Small intestine (tissue), 7 donors: Measurements from ENCODE around the gene BRMS1. TPM values are rescaled to one million over a fixed set of nuclear protein-coding genes. Genes with fewer than 3 reads are reported as not detected.
"Not testable (repeated sequence)": the region's sequence is repeated elsewhere in the genome, so short reads cannot be mapped to it uniquely, and the experiment has no call there.

Experiments used
- DNase-seq, 2 donors: peaks; one replicate each; pipeline versions ENCODE4 v3.0.0 to v3.0.0-alpha.2; 2013
- FAIRE-seq: peaks from 2 replicates; lab custom pipeline; 2012; peaks lifted over from hg19 to GRCh38; lab: Jason Lieb, UNC
- H3K27ac ChIP-seq, 3 donors: one replicate each; pipeline ENCODE4 v1.5.1; 2013; ENCODE audit warnings: low read length in 2 of 3, mild to moderate bottlenecking in 2 of 3, control low read depth in 1 of 3, inconsistent platforms in 1 of 3, low read depth in 1 of 3, moderate library complexity in 1 of 3
- H3K27me3 ChIP-seq, 3 donors: one replicate each; pipeline ENCODE4 v1.6.1; 2013; ENCODE audit warnings: low read length in 3 of 3, inconsistent platforms in 1 of 3; ENCODE audit not compliant: control insufficient read depth in 3 of 3, insufficient read depth in 3 of 3
- H3K36me3 ChIP-seq, 3 donors: one replicate each; pipeline ENCODE4 v1.6.1; 2013; ENCODE audit warnings: low read length in 3 of 3, inconsistent platforms in 1 of 3, low read depth in 1 of 3, mild to moderate bottlenecking in 1 of 3, moderate library complexity in 1 of 3; ENCODE audit not compliant: control insufficient read depth in 3 of 3, insufficient read depth in 2 of 3
- H3K4me1 ChIP-seq, 3 donors: one replicate each; pipeline ENCODE4 v1.6.1; 2013; ENCODE audit warnings: low read length in 2 of 3, inconsistent platforms in 1 of 3, low read depth in 1 of 3, mild to moderate bottlenecking in 1 of 3, moderate library complexity in 1 of 3; ENCODE audit not compliant: control insufficient read depth in 3 of 3, insufficient read depth in 2 of 3
- H3K4me3 ChIP-seq, 3 donors: one replicate each; pipeline ENCODE4 v1.5.1; 2013; ENCODE audit warnings: low read length in 3 of 3, control low read depth in 1 of 3, inconsistent platforms in 1 of 3, low read depth in 1 of 3, mild to moderate bottlenecking in 1 of 3, moderate library complexity in 1 of 3
- H3K9me3 ChIP-seq, 2 donors: one replicate each; pipeline ENCODE4 v1.6.1; 2013; ENCODE audit warnings: low read depth in 1 of 2, low read length in 1 of 2; ENCODE audit not compliant: control insufficient read depth in 2 of 2, insufficient read depth in 1 of 2
- WGBS, 3 donors: extraction: QIAGEN DNeasy Blood & Tissue Kit; methylation state at CpG; one replicate each; pipeline ENCODE4 v1.1.7; 2013; 5-methylcytosine and 5-hydroxymethylcytosine counted together
- polyA plus RNA-seq, 4 donors: library from polyadenylated mRNA; stranded (reverse) in 3 of 4; unstranded in 1 of 4; fragments of 200-250 nt in 3 of 4; fragments of 120-200 nt in 1 of 4; gene quantifications; one replicate each; pipeline versions ENCODE4 v1.2.1 to v1.2.3, GENCODE V29; 2013
- donor health status: healthy with polysubstance abuse.
- donor health status: control.
- donor health status: control.
- donor health status: Bipolar disorder and iron deficiency.
- donor health status: healthy.

The BRMS1 gene
- polyA plus RNA-seq, 4 donors = 33.5 to 77.5 (median 72.7) TPM

DNA sequence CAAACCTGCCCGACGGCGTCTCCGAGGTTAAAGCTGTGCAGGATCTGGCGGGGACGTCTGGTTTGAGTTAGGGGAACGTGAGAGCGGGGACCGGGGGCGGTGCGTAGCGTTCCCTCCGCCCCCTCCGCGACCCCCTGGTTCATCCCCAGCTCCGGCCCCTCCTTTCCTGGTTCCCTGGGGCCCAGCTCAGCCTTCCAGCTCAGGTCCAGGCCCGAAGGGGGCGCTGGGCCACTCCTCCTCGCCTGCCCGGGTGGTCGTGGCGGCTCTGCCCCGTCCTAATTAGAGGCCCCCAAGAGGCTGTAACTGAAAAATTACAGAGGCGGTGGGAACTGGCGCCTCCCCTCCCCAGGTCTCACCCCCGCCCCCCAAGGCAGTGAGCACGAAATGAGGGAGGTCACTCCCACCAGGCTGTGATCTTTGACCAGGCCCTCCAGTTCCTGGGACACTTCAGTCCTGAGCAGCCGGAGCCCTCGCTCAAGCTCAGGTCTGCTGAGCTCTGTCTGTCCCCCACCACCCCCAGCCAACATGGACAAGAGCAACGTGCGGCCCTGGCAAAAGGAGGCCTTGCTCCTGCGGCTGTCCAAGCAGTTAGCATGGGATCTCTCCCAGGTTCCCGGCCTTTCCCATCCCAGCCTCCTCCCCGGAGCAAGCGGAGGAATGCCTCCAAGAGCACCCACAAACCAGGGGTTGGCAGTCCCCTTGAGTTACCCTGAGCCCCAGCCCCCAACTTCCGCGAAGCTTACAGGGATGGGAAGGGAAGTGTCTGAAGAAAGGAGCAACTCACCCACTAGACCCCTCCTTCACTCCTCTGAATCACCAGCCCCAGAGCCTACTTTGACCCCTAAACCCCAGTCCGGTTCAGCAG, 31.4 kb downstream of the BRMS1 start:
- FAIRE-seq (no peak), DNase-seq (peak in 1 of 2 donors; percentile 61)
- Histone ChIP-seq H3K9me3 (no peaks in the 10 kb centered on the region), H3K4me1 (peaks cover 2 to 36% (median 3%) of the 10 kb centered on the region in 3 donors), H3K36me3 (peaks cover 0 to 4% (median 0%) of the 10 kb centered on the region in 3 donors), H3K27me3 (no peaks in the 10 kb centered on the region), H3K4me3 (peak overlapping the region; percentile 35 to 50 (median 37)), H3K27ac (peak overlapping the region; percentile 68 to 98 (median 91))
- 38 to 53% (median 53%) methylated on average over 36 to 38 of the region's 38 CpGs for WGBS, 3 donors

DNA sequence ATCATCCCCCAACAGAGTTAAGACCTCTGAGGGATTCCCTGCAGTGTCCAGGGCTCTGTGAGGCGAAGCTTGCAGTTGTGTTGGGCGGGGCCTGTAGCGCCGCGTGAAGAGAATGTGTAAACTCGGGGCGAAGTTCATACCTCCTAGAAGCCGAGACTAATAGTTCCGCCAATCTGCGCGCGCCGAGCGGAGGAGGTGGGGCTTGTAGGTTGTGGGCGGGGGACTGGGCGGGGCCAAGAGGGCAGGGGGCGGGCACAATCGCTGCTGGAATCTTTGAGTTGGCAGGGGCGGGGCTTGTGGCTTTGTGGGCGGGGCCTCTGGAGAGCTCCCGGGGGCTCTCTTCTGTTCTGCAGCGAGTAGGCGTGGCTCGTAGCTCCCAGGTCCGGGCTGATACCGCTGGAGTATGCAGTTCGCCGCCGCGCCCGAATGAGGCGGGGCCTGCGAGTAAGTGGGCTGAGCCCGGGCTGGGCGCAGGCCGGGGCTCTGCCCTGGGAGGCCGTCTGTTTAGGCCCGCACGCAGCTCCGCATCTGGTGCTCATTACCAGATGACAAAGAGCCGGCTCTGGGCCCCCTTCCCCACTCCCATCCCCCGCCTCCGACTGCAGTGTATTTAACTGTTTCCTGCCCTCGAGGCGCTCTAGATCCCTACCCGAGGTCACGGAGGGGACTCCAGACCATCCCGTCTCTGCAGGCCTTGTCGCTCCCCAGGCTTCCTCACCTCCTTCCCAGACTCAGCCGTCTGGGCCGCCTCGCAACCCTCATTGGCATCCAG, 32.2 kb downstream of the BRMS1 start:
- 1 to 3% (median 2%) methylated on average over 47 to 52 of the region's 52 CpGs for WGBS, 3 donors
- peaks cover 0 to 4% (median 0%) of the 10 kb centered on the region in 3 donors for H3K36me3 ChIP-seq
- H3K4me3 ChIP-seq = peak overlapping the region; percentile 35 to 69 (median 37)
- no peaks in the 10 kb centered on the region for H3K9me3 ChIP-seq
- DNase-seq (peak; percentile 99), FAIRE-seq (no peak)
- H3K4me1 ChIP-seq = peaks cover 2 to 28% (median 3%) of the 10 kb centered on the region in 3 donors
- peak overlapping the region; percentile 85 to 98 (median 91) for H3K27ac ChIP-seq
- H3K27me3 ChIP-seq = no peaks in the 10 kb centered on the region

DNA sequence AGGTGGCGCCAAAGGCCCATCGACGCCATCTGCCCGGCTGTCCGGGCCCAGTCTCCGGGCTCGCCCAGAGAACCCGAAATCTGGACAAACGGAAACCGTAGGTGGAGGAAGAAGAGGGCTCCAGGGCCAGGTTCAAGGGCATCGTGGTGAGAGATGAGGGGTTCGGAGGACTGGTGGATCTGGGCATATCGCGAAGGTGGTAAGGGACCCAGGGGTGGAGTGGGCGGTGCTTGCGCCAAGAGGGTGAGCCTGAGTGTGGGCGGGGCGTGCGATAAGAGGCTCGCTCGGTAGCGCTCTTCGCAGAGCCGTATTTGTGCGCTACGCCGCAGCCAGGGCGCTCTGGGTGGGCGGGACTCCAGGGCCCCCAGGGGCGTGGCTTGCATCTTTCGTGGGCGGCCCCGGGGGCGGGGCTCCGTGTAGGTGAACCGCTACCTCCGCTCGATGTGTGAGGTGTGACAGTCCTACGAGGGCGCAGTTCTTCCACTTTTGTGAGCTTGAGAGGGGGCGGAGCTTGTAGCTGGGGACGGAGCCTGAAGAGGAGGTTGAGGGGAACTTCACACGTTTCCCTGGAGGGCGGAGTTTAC, 32.8 kb downstream of the BRMS1 start:
- DNase-seq = peak; percentile 91 to 97
- H3K4me1 ChIP-seq = peaks cover 0 to 22% (median 2%) of the 10 kb centered on the region in 3 donors
- 0% methylated on average over 41 to 44 of the region's 44 CpGs for WGBS, 3 donors
- peak overlapping the region in 2 of 3 donors; percentile 25 to 69 for H3K4me3 ChIP-seq
- H3K27ac ChIP-seq = peak overlapping the region; percentile 85 to 98 (median 86)
- H3K9me3 ChIP-seq = no peaks in the 10 kb centered on the region
- no peaks in the 10 kb centered on the region for H3K27me3 ChIP-seq
- FAIRE-seq = no peak
- H3K36me3 ChIP-seq = peaks cover 0 to 4% (median 0%) of the 10 kb centered on the region in 3 donors

DNA sequence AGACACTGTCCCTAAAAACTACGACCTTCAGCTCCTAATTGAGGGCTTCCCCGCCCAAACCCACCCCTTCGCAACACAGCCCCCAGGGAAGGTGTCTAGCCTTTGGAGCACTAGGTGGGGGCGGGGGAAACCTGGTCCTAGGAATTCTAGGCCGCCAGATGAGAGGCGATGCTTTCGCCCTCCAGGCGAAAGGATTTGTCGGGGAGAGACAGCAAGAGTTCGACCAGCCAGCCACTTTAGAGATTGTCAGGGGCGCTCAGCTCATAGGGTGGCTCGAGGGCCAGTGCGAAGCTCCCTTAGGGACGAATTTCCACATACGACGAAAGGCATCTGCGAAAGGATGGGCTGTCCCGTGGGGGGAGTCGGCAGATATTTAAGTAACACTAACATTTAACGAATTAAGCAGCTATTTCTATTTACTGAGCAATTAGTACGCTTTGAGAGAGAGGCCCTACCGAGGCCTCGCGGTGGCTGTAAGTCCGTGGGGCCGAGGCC, 33.4 kb downstream of the BRMS1 start:
- H3K4me1 ChIP-seq = peaks cover 0 to 22% (median 2%) of the 10 kb centered on the region in 3 donors
- H3K27me3 ChIP-seq = no peaks in the 10 kb centered on the region
- no peak for FAIRE-seq
- H3K27ac ChIP-seq = peak overlapping the region; percentile 85 to 98 (median 86)
- DNase-seq = no peak
- H3K4me3 ChIP-seq = peak overlapping the region in 2 of 3 donors; percentile 25 to 69
- 32 to 41% (median 33%) methylated on average over 24 to 26 of the region's 26 CpGs for WGBS, 3 donors
- peaks cover 0 to 4% (median 0%) of the 10 kb centered on the region in 3 donors for H3K36me3 ChIP-seq
- no peaks in the 10 kb centered on the region for H3K9me3 ChIP-seq

DNA sequence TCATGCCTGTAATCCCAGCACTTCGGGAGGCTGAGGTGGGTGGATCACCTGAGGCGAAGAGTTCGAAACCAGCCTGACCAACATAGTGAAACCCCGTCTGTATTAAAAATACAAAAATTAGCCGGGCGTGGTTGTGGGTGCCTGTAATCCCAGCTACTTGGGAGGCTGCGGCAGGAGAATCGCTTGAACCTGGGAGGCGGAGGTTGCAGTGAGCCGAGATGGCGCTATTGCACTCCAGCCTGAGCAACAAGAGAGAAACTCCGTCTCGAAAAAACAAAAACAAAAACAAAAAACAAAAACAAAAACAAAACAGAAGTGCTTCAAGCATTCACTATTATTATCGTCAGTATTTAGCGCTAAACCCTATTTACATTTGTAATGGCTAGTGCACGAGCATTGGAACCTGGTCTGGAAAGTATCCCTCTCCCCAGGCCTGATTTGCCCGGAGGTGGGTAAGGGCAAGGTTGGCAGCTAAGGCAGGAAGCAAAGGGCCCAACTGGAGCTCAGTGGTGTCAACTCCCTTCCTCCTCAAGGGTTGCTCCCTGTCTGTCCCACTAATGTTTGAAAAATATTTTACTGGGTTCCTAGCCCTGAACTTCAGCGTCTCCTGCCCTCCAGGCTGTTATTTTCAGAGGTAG, 34.0 kb downstream of the BRMS1 start:
- H3K27ac ChIP-seq, H3K9me3 ChIP-seq, H3K27me3 ChIP-seq, H3K4me3 ChIP-seq, DNase-seq, FAIRE-seq, H3K36me3 ChIP-seq: not testable (repeated sequence)
- H3K4me1 ChIP-seq = peaks cover 0 to 22% (median 2%) of the 10 kb centered on the region in 3 donors
- 87 to 89% (median 88%) methylated on average over 18 of the region's 18 CpGs for WGBS, 3 donors

DNA sequence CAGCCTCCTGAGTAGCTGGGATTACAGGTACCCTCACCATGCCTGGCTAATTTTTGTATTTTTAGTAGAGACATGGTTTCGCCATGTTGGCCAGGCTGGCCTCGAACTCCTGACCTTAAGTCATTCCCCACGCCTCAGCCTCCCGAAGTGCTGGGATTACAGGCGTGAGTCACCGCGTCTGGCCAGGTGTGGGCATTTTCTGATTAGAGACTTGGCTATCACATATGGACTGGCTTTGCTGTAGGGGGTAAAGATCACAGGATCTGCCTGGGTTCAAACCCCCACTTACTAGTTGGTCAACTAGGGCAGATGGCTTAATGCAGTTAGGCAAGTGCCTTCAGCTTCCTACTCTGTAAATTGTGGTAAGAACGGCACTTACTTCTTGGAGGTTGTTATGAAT, 34.6 kb downstream of the BRMS1 start:
- peaks cover 0 to under 1% (median 0%) of the 10 kb centered on the region in 3 donors for H3K27me3 ChIP-seq
- no peaks in the 10 kb centered on the region for H3K9me3 ChIP-seq
- peaks cover 0 to 1% (median 0%) of the 10 kb centered on the region in 3 donors for H3K36me3 ChIP-seq
- no peak for FAIRE-seq
- H3K4me3 ChIP-seq = no peak overlapping the region
- H3K27ac ChIP-seq = no peak overlapping the region
- 35 to 77% (median 52%) methylated on average over 8 of the region's 8 CpGs for WGBS, 3 donors
- H3K4me1 ChIP-seq = peaks cover 0 to 22% (median 2%) of the 10 kb centered on the region in 3 donors
- DNase-seq = no peak

DNA sequence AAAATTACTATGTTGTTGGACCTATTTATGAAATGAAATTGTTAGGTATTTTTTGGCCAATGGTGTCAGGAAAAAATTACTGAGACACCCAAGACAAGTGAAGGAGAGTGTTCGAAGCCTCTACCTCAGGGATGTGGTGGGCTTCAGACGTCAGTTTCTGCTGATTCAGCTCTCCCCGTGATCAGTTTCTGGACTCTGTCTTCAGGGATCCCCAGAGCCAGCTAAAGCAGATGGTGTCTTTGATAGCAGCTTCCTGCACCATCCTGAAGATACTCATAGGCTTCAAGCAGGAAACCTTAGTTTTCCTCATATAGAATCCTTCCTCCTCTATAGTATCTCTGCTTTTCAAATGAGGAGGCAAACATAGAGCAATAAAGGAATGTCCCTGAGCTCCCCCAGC, 35.4 kb downstream of the BRMS1 start:
- H3K27me3 ChIP-seq = peaks cover 0 to 3% (median 0%) of the 10 kb centered on the region in 3 donors
- 60 to 71% (median 61%) methylated on average over 3 of the region's 3 CpGs for WGBS, 3 donors

More for the DNA sequence above, 35.4 kb downstream of the BRMS1 start:
- no peak for DNase-seq
- Histone ChIP-seq H3K4me3 (no peak overlapping the region), H3K9me3 (no peaks in the 10 kb centered on the region), H3K27ac (no peak overlapping the region), H3K4me1 (peaks cover 0 to 22% (median 2%) of the 10 kb centered on the region in 3 donors), H3K36me3 (no peaks in the 10 kb centered on the region)
- FAIRE-seq = no peak
